ENCODE data around the gene ZSCAN5A. TPM values are rescaled to one million over a fixed set of nuclear protein-coding genes. Genes with fewer than 3 reads are reported as not detected.

ZSCAN5A gene
- total RNA-seq, 6 donors from 2014 or later = 6.2 to 18.6 (median 11.3) TPM

GRCh38 chr19:56316728-56317127 is 2.1 kb upstream of the ZSCAN5A start:
- Histone ChIP-seq H3K4me1 (peaks cover 13 to 17% (median 15%) of the 10 kb centered on the region in 4 donors), H3K27me3 (no peaks in the 10 kb centered on the region), H3K4me3 (no peak overlapping the region), H3K9me3 (no peaks in the 10 kb centered on the region), H3K36me3 (peaks cover 0 to 8% (median 2%) of the 10 kb centered on the region in 4 donors), H3K27ac (no peak overlapping the region)
- TF ChIP-seq POLR2A (IDR thresholded peaks at IDR 0.05) (no peak), CTCF (IDR thresholded peaks at IDR 0.05) (no peak), EP300 (IDR thresholded peaks at IDR 0.05) (no peak), POLR2AphosphoS5 (IDR thresholded peaks at IDR 0.05) (no peak)
- ATAC-seq (ENCODE audit: low FRiP score in 2 of 2) (no peak), DNase-seq (no peak)
- 96 to 97% methylated on average over 5 of the region's 5 CpGs for WGBS, 2 donors

- H3K4me3 ChIP-seq = peak overlapping the region; percentile 62 to 81 (median 68)
- TF ChIP-seq EP300 (IDR thresholded peaks at IDR 0.05) (no peak), CTCF (IDR thresholded peaks at IDR 0.05) (no peak), POLR2A (IDR thresholded peaks at IDR 0.05) (peak in 1 of 4 donors; percentile 42), POLR2AphosphoS5 (IDR thresholded peaks at IDR 0.05) (peak in 1 of 2 donors; percentile 22)
- no peaks in the 10 kb centered on the region for H3K9me3 ChIP-seq
- no peaks in the 10 kb centered on the region for H3K27me3 ChIP-seq
- H3K4me1 ChIP-seq = peaks cover 13 to 17% (median 15%) of the 10 kb centered on the region in 4 donors
- 2% methylated on average over 21 to 30 of the region's 37 CpGs for WGBS, 2 donors
- peaks cover 0 to 20% (median 2%) of the 10 kb centered on the region in 4 donors for H3K36me3 ChIP-seq
- DNase-seq (peak; percentile 90 to 94), ATAC-seq (ENCODE audit: low FRiP score in 2 of 2) (peak; percentile 96 to 97)
- peak overlapping the region; percentile 95 to 97 (median 96) for H3K27ac ChIP-seq
These were observed 614 bp upstream of the ZSCAN5A start for GRCh38 chr19:56315077-56315828.

- H3K27ac ChIP-seq = peak overlapping the region; percentile 95 to 97 (median 96)
- TF ChIP-seq CTCF (IDR thresholded peaks at IDR 0.05) = no peak
- TF ChIP-seq POLR2AphosphoS5 (IDR thresholded peaks at IDR 0.05) = no peak
- no peak for TF ChIP-seq EP300 (IDR thresholded peaks at IDR 0.05)
- TF ChIP-seq POLR2A (IDR thresholded peaks at IDR 0.05) = no peak
- 0 to 2% methylated on average over 7 to 9 of the region's 9 CpGs for WGBS, 2 donors
- no peak for ATAC-seq (ENCODE audit: low FRiP score in 2 of 2)
- H3K27me3 ChIP-seq = no peaks in the 10 kb centered on the region
- peaks cover 13 to 21% (median 15%) of the 10 kb centered on the region in 4 donors for H3K4me1 ChIP-seq
- peak overlapping the region; percentile 26 to 72 (median 63) for H3K4me3 ChIP-seq
- H3K36me3 ChIP-seq = peaks cover 0 to 24% (median 2%) of the 10 kb centered on the region in 4 donors
- no peaks in the 10 kb centered on the region for H3K9me3 ChIP-seq
- no peak for DNase-seq
These were observed 640 bp downstream of the ZSCAN5A start for GRCh38 chr19:56314018-56314380.

- no peak for ATAC-seq (ENCODE audit: low FRiP score in 2 of 2)
- TF ChIP-seq POLR2A (IDR thresholded peaks at IDR 0.05) (no peak), EP300 (IDR thresholded peaks at IDR 0.05) (no peak), CTCF (IDR thresholded peaks at IDR 0.05) (no peak), POLR2AphosphoS5 (IDR thresholded peaks at IDR 0.05) (no peak)
These were observed 1.6 kb downstream of the ZSCAN5A start for GRCh38 chr19:56312787-56313657.

More at GRCh38 chr19:56312787-56313657, 1.6 kb downstream of the ZSCAN5A start:
- H3K36me3 ChIP-seq = peaks cover 0 to 26% (median 2%) of the 10 kb centered on the region in 4 donors
- no peaks in the 10 kb centered on the region for H3K9me3 ChIP-seq
- DNase-seq = no peak
- H3K27ac ChIP-seq = peak overlapping the region in 2 of 4 donors; percentile 95
- 80 to 85% methylated on average over 10 of the region's 10 CpGs for WGBS, 2 donors
- no peak overlapping the region for H3K4me3 ChIP-seq
- H3K4me1 ChIP-seq = peaks cover 13 to 21% (median 15%) of the 10 kb centered on the region in 4 donors
- H3K27me3 ChIP-seq = no peaks in the 10 kb centered on the region
